Keratinocyte (primary cell): Measurements from ENCODE around the gene NGB. TPM values are rescaled to one million over a fixed set of nuclear protein-coding genes. Genes with fewer than 3 reads are reported as not detected.

ENCODE experiments used
- DNase-seq: peaks from one replicate; pipeline ENCODE4 v3.0.0-alpha.2; 2011; ENCODE audit warnings: low read depth, missing footprints, low spot score
- FAIRE-seq: peaks from 2 replicates; lab custom pipeline; 2011; peaks lifted over from hg19 to GRCh38; lab: Jason Lieb, UNC
- H2AFZ ChIP-seq: 2 replicates; pipeline ENCODE4 v1.6.0; 2012; ENCODE audit warnings: low read length, control low read depth, inconsistent platforms; ENCODE audit not compliant: control insufficient read depth
- H3K27ac ChIP-seq: 2 replicates; pipeline ENCODE4 v1.5.1; 2011; ENCODE audit warnings: low read length; ENCODE audit not compliant: control insufficient read depth, insufficient read depth
- H3K27me3 ChIP-seq: 3 replicates; pipeline ENCODE4 v1.6.0; 2011; ENCODE audit warnings: low read length; ENCODE audit not compliant: control insufficient read depth, insufficient read depth; ENCODE audit errors: extremely low read depth
- H3K36me3 ChIP-seq, 2 experiments: 2 replicates in 1 of 2; 3 replicates in 1 of 2; pipeline ENCODE4 v1.5.1; 2011; ENCODE audit warnings: low read length in 2 of 2, mild to moderate bottlenecking in 1 of 2; ENCODE audit not compliant: control insufficient read depth in 2 of 2, insufficient read depth in 2 of 2; ENCODE audit errors: extremely low read depth in 1 of 2
- H3K4me1 ChIP-seq: 3 replicates; pipeline ENCODE4 v1.5.1; 2011; ENCODE audit warnings: low read length; ENCODE audit not compliant: control insufficient read depth, insufficient read depth; ENCODE audit errors: extremely low read depth
- H3K4me2 ChIP-seq: 3 replicates; pipeline ENCODE4 v1.6.0; 2011; ENCODE audit warnings: low read depth, low read length; ENCODE audit not compliant: control insufficient read depth, insufficient read depth; ENCODE audit errors: extremely low read depth
- H3K4me3 ChIP-seq, 3 experiments: fragments of 200-600 bp in 1 of 3; sonication (generic) in 1 of 3; 2 replicates in 2 of 3; 3 replicates in 1 of 3; pipeline ENCODE4 v1.5.1; 2011 to 2016; ENCODE audit warnings: low read length in 3 of 3, mild to moderate bottlenecking in 3 of 3, control low read depth in 2 of 3, inconsistent platforms in 1 of 3, low read depth in 1 of 3, mixed read lengths in 1 of 3, mixed run types in 1 of 3, moderate library complexity in 1 of 3; ENCODE audit not compliant: control insufficient read depth in 2 of 3, insufficient read depth in 2 of 3; ENCODE audit errors: extremely low read depth in 1 of 3
- H3K79me2 ChIP-seq: 2 replicates; pipeline ENCODE4 v1.6.0; 2012; ENCODE audit warnings: low read length; ENCODE audit not compliant: control insufficient read depth, insufficient read depth
- H3K9ac ChIP-seq: 3 replicates; pipeline ENCODE4 v1.6.0; 2011; ENCODE audit warnings: low read length; ENCODE audit not compliant: control insufficient read depth, insufficient read depth; ENCODE audit errors: extremely low read depth
- H3K9me1 ChIP-seq: 3 replicates; pipeline ENCODE4 v1.6.0; 2011; ENCODE audit warnings: low read length; ENCODE audit not compliant: control insufficient read depth, insufficient read depth; ENCODE audit errors: extremely low read depth
- H3K9me3 ChIP-seq: 2 replicates; pipeline ENCODE4 v1.5.1; 2012; ENCODE audit warnings: low read depth, low read length; ENCODE audit not compliant: control insufficient read depth
- H4K20me1 ChIP-seq: 3 replicates; pipeline ENCODE4 v1.6.0; 2011; ENCODE audit warnings: low read length; ENCODE audit not compliant: control insufficient read depth, insufficient read depth; ENCODE audit errors: extremely low read depth
- CTCF ChIP-seq, 3 experiments: IDR thresholded peaks in 1 of 3; conservative IDR thresholded peaks in 1 of 3; optimal IDR thresholded peaks in 1 of 3; 2 replicates in 2 of 3; 3 replicates in 1 of 3; pipeline versions ENCODE3 to v1.5.1; 2011; ENCODE audit warnings: low read length in 3 of 3, mild to moderate bottlenecking in 3 of 3, moderate library complexity in 2 of 3, control low read depth in 1 of 3, inconsistent platforms in 1 of 3; ENCODE audit not compliant: insufficient read depth in 2 of 3; ENCODE audit errors: extremely low read depth in 1 of 3
- EZH2 ChIP-seq: IDR thresholded peaks from one replicate; pipeline ENCODE4 v1.6.1; 2012; ENCODE audit warnings: inconsistent platforms, mild to moderate bottlenecking, low read length, moderate library complexity
- dilution Hi-C: fragments of 300-500 bp; cut with MboI; formaldehyde crosslinking; loops from one replicate; pipeline ENCODE4 v1.7.0; 2020; ENCODE audit warnings: low sequenced_read_pairs; ENCODE audit not compliant: extremely low pct_ligation_motif_present
- polyA plus RNA-seq, 5 experiments: library from polyadenylated mRNA; depleted of rRNA in 3 of 5; stranded (reverse) in 3 of 5; stranded (forward) in 1 of 5; unstranded in 1 of 5; fragments of >200 nt; gene quantifications; 1 replicate in 1 of 5; 2 replicates in 3 of 5; 3 replicates in 1 of 5; pipeline versions ENCODE4 v1.2.1 to v1.2.3, GENCODE V29; 2011 to 2012; ENCODE audit warnings: missing spikeins in 2 of 5, low read depth in 1 of 5, low replicate concordance in 1 of 5

NGB gene
- polyA plus RNA-seq, 1 donor (not counting 4 experiments of a cell fraction or from before 2014, with no cell fraction given) = not detected

- dilution Hi-C loops = no loop called here
- H3K9me3 ChIP-seq = no peaks in the 10 kb centered on the region
These were observed 24.2 kb downstream of the NGB start for GRCh38 chr14:77246784-77247183.

GRCh38 chr14:77245820-77246219, 25.2 kb downstream of the NGB start:
- H3K27ac ChIP-seq = no peak overlapping the region
- no peaks in the 10 kb centered on the region for H3K27me3 ChIP-seq
- dilution Hi-C loops = no loop called here
- H4K20me1 ChIP-seq = no peaks in the 10 kb centered on the region
- H3K9me3 ChIP-seq = no peaks in the 10 kb centered on the region
- H3K9me1 ChIP-seq = no peaks in the 10 kb centered on the region
- no peak for TF ChIP-seq EZH2
- TF ChIP-seq CTCF (optimal IDR thresholded peaks at IDR 0.05 in 1 of 3, IDR thresholded peaks at IDR 0.05 in 1 of 3, conservative IDR thresholded peaks at IDR 0.05 in 1 of 3; ENCODE audit: extremely low read depth in 1 of 3, insufficient read depth in 2 of 3, low read length in 3 of 3) = peak; percentile 17 to 22 (median 22)
- no peaks in the 10 kb centered on the region for H3K36me3 ChIP-seq
- H3K4me2 ChIP-seq = no peak overlapping the region
- no peaks in the 10 kb centered on the region for H3K79me2 ChIP-seq
- no peak overlapping the region for H3K9ac ChIP-seq
- FAIRE-seq (no peak), DNase-seq (no peak)
- H3K4me3 ChIP-seq = no peak overlapping the region
- no peaks in the 10 kb centered on the region for H3K4me1 ChIP-seq
- H2AFZ ChIP-seq = no peak overlapping the region

More at GRCh38 chr14:77246784-77247183, 24.2 kb downstream of the NGB start:
- Histone ChIP-seq H4K20me1 (no peaks in the 10 kb centered on the region), H2AFZ (no peak overlapping the region), H3K27ac (no peak overlapping the region), H3K36me3 (no peaks in the 10 kb centered on the region), H3K79me2 (no peaks in the 10 kb centered on the region), H3K27me3 (no peaks in the 10 kb centered on the region), H3K4me3 (no peak overlapping the region), H3K9me1 (no peaks in the 10 kb centered on the region), H3K9ac (no peak overlapping the region), H3K4me1 (no peaks in the 10 kb centered on the region), H3K4me2 (no peak overlapping the region)
- TF ChIP-seq CTCF (optimal IDR thresholded peaks at IDR 0.05 in 1 of 3, IDR thresholded peaks at IDR 0.05 in 1 of 3, conservative IDR thresholded peaks at IDR 0.05 in 1 of 3; ENCODE audit: extremely low read depth in 1 of 3, insufficient read depth in 2 of 3, low read length in 3 of 3) (no peak), EZH2 (no peak)
- DNase-seq = no peak
- no peak for FAIRE-seq
